Esophagus squamous epithelium (tissue), 4 donors: ENCODE measurements around the gene SHC2.

Experiments
- CTCF ChIP-seq, 6 experiments: fragments of 450-650 bp in 4 of 6; fragments of 200-600 bp in 2 of 6; sonication (generic) in 2 of 6; IDR thresholded peaks; one replicate each; pipeline ENCODE4 v1.5.1; 2016 to 2019; ENCODE audit warnings: antibody characterized with exemption in 6 of 6, mild to moderate bottlenecking in 4 of 6, moderate library complexity in 4 of 6
- POLR2A ChIP-seq, 4 donors: fragments of 450-650 bp; IDR thresholded peaks; one replicate each; pipeline ENCODE4 v1.6.1; 2017; ENCODE audit warnings: antibody characterized with exemption in 4 of 4, mild to moderate bottlenecking in 4 of 4, moderate library complexity in 3 of 4

GRCh38 chr19:387777-388176 is 73.1 kb downstream of the SHC2 start:
- TF ChIP-seq CTCF (IDR thresholded peaks at IDR 0.05) (no peak), POLR2A (IDR thresholded peaks at IDR 0.05) (no peak)
